Spleen (tissue), 7 donors: ENCODE measurements around the gene PPM1H.

Source experiments
- POLR2A ChIP-seq, 3 donors: fragments of 450-650 bp; IDR thresholded peaks; one replicate each; pipeline ENCODE4 v1.5.1; 2017; ENCODE audit warnings: antibody characterized with exemption in 3 of 3, mild to moderate bottlenecking in 1 of 3
- POLR2AphosphoS5 ChIP-seq, 3 donors: sonication (generic); formaldehyde crosslinking; IDR thresholded peaks; one replicate each; pipeline ENCODE4 v1.5.1; 2017; ENCODE audit warnings: antibody characterized with exemption in 3 of 3
- TF ChIP-seq, protein P1 (sequence below), 11 experiments: fragments of 200-600 bp in 7 of 11; fragments of 450-650 bp in 4 of 11; sonication (generic) in 4 of 11; IDR thresholded peaks in 8 of 11; conservative IDR thresholded peaks in 3 of 11; 1 replicate in 7 of 11; 2 replicates in 4 of 11; pipeline versions ENCODE4 v1.4.0 to v1.8.0; 2016 to 2021; ENCODE audit warnings: antibody characterized with exemption in 11 of 11, inconsistent platforms in 4 of 11, mild to moderate bottlenecking in 1 of 11
- donor health status: DM: no; HTN: no; CAD: no; lungs with moderate emphysema.
- donor health status: DM: no; HTN: no; CAD: no.
- donor health status: DM: no; HTN: no; CAD: no.

DNA sequence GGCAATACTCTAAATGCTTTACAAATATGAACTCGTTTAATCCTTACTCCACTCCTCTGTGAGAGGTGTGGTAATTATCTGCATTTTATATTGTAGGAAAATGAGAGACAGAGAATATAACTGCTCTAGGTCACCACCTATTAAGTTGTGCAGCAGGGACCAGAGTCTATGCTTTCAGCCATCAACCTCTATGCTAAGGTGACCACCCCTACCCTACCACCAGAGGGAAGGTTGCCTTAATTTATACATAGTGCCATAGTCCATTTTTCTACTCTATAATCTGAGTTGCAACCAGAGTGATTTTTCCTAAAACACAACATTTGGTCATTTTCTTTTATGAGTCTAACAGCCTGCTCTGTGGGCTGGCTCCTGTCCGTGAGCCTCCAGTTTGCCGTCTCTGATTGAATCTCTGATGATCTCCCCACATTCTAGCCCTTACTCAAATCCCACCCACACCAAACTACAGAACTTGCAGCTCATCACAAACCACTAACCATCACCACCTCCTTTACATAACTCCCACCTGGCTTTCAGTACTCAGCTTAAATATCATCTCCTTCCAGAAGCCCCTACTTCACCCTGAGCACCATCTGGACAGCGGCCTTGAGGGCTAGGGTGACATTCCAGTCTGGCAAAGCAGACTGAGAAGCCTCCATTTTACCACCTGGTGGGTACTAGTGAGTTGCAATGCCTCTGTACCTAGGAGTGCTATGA is 126.6 kb downstream of the PPM1H start:
- TF ChIP-seq POLR2AphosphoS5 (IDR thresholded peaks at IDR 0.05) (no peak), POLR2A (IDR thresholded peaks at IDR 0.05) (no peak)
- TF ChIP-seq, protein P1, sequence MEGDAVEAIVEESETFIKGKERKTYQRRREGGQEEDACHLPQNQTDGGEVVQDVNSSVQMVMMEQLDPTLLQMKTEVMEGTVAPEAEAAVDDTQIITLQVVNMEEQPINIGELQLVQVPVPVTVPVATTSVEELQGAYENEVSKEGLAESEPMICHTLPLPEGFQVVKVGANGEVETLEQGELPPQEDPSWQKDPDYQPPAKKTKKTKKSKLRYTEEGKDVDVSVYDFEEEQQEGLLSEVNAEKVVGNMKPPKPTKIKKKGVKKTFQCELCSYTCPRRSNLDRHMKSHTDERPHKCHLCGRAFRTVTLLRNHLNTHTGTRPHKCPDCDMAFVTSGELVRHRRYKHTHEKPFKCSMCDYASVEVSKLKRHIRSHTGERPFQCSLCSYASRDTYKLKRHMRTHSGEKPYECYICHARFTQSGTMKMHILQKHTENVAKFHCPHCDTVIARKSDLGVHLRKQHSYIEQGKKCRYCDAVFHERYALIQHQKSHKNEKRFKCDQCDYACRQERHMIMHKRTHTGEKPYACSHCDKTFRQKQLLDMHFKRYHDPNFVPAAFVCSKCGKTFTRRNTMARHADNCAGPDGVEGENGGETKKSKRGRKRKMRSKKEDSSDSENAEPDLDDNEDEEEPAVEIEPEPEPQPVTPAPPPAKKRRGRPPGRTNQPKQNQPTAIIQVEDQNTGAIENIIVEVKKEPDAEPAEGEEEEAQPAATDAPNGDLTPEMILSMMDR (IDR thresholded peaks at IDR 0.05 in 8 of 11, conservative IDR thresholded peaks at IDR 0.05 in 3 of 11), result no peak
